ENCODE measurements around the gene TRIM44.
"Not testable (repeated sequence)": the region's sequence is repeated elsewhere in the genome, so short reads cannot be mapped to it uniquely, and the experiment has no call there.

Gene TRIM44

DNA sequence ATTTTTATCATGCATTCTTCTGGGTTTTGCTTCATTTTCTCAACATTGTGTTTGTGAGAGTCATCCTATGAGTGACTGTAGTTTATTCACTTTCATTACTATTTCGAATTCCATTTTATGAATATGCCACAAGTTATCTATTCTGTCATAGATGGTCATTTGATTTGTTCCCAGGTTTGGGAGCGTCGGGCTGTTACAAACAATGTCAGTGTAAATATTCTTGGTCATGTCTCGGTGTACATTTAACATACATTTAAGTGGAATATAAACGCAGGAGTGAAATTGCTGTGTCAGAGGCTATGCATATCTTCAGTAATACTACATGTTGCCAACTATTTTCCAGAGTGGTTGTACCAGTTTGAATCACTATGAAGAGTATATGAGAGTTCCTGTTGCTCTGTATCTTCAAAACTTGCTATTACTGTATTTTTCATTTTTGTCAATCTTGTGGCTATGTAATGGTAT is 2.4 kb downstream of the TRIM44 start:
- TF ChIP-seq, protein P1, sequence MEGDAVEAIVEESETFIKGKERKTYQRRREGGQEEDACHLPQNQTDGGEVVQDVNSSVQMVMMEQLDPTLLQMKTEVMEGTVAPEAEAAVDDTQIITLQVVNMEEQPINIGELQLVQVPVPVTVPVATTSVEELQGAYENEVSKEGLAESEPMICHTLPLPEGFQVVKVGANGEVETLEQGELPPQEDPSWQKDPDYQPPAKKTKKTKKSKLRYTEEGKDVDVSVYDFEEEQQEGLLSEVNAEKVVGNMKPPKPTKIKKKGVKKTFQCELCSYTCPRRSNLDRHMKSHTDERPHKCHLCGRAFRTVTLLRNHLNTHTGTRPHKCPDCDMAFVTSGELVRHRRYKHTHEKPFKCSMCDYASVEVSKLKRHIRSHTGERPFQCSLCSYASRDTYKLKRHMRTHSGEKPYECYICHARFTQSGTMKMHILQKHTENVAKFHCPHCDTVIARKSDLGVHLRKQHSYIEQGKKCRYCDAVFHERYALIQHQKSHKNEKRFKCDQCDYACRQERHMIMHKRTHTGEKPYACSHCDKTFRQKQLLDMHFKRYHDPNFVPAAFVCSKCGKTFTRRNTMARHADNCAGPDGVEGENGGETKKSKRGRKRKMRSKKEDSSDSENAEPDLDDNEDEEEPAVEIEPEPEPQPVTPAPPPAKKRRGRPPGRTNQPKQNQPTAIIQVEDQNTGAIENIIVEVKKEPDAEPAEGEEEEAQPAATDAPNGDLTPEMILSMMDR (IDR thresholded peaks at IDR 0.05; ENCODE audit: low read depth, low read length), result no peak
- peak; percentile 23 for DNase-seq (ENCODE audit: low read depth, low spot score)
- in situ Hi-C loops (cut with HindIII; ENCODE audit: low sequenced_read_pairs), result no loop called here
- no peak overlapping the region for H3K4me3 ChIP-seq (ENCODE audit: low read depth, low read length)

DNA sequence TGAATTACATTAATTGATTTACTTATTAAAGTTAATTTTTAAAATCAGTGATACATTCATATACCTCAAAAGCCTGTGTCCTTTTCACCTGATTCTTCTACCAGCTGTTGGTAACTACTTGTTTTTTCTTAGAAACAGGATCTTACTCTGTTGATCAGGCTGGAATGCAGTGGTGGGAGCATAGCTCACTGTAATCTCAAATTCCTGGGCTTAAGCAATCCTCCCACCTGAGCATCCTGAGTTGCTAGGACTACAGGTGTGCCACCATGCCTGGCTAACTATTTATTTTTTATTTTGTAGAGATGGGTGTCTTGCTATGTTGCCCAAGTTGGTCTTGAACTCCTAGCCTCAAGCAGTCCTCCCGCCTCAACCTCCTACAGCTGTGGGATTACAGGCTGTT is 4.7 kb downstream of the TRIM44 start:
- TF ChIP-seq, protein P1 (IDR thresholded peaks at IDR 0.05; ENCODE audit: low read depth, low read length), result no peak
- in situ Hi-C loops (cut with HindIII; ENCODE audit: low sequenced_read_pairs), result no loop called here
- no peak overlapping the region for H3K4me3 ChIP-seq (ENCODE audit: low read depth, low read length)
- DNase-seq (ENCODE audit: low read depth, low spot score), result no peak

DNA sequence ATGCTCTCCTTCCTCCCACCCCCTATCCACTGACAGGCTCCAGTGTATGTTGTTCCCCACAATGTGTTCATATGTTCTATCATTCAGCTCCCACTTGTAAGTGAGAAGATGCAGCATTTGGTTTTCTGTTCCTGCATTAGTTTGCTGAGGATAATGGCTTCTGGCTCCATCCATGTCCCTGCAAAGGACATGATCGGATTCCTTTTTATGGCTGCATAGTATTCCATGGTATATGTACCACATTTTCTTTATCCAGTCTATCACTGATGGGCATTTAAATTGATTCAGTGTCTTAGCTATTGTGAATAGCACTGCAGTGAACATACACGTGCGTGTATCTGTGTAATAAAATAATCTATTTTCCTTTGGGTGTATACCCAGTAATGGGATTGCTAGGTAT is 5.8 kb downstream of the TRIM44 start:
- DNase-seq (ENCODE audit: low read depth, low spot score); in situ Hi-C loops (cut with HindIII; ENCODE audit: low sequenced_read_pairs): not testable (repeated sequence)

DNA sequence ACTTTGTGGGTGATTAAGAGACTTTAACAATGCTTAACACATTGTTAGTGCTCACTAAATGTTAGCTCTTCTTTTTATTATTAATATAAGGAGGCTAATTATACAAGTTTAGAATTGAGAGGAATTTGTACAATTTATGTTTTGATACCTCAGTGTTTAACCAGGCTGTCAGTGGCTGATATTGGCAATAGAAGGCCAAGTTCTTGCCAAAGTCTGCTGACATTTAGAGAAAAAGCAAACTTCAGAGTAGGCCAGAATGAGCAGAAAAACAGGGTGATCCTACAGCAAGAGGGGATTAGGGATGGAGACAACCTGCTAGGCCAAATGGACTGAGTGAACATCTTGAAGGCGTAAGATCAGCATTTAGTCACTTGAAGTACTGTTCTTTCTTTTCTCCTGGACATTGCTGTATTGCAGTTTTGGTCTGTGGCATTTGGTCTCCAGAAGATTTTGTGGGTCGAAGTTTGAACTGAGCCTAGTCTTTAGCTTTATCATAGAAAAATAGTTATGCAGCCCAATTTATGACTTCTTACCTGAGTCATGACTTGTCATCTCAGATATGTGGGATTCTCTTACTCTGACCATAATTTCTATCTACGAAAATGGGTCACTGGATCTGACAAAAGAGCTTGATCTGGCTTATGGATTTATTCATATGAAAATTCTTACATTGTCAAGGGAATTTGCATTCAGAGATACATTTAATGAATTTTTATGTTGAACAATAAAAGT is 9.0 kb downstream of the TRIM44 start:
- TF ChIP-seq, protein P1 (IDR thresholded peaks at IDR 0.05; ENCODE audit: low read depth, low read length), result no peak
- no peak for DNase-seq (ENCODE audit: low read depth, low spot score)
- no peak overlapping the region for H3K4me3 ChIP-seq (ENCODE audit: low read depth, low read length)
- in situ Hi-C loops (cut with HindIII; ENCODE audit: low sequenced_read_pairs), result no loop called here

More for the DNA sequence above, 5.8 kb downstream of the TRIM44 start:
- H3K4me3 ChIP-seq (ENCODE audit: low read depth, low read length), result not testable (repeated sequence)

DNA sequence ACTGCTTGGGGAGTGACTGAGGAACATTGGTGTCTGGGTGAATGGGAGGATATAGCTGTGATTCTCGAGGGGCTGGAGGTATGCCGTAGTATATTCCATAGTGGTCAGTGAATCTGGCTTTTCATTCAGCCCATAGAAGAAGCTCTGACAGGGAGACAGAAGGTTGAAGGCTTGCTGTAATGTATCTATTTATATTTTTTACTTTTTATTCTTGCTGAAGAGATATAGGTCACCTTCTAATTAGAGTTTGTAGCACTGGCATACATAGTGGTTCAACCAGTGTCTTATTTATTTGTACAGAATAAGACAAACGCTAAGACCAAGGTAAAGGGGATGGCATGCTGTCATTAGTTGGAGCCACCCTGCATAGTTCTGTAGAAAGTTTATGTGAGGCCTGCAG is 10.0 kb downstream of the TRIM44 start:
- no peak overlapping the region for H3K4me3 ChIP-seq (ENCODE audit: low read depth, low read length)
- TF ChIP-seq, protein P1 (IDR thresholded peaks at IDR 0.05; ENCODE audit: low read depth, low read length), result no peak
- no peak for DNase-seq (ENCODE audit: low read depth, low spot score)
- in situ Hi-C loops (cut with HindIII; ENCODE audit: low sequenced_read_pairs), result no loop called here

DNA sequence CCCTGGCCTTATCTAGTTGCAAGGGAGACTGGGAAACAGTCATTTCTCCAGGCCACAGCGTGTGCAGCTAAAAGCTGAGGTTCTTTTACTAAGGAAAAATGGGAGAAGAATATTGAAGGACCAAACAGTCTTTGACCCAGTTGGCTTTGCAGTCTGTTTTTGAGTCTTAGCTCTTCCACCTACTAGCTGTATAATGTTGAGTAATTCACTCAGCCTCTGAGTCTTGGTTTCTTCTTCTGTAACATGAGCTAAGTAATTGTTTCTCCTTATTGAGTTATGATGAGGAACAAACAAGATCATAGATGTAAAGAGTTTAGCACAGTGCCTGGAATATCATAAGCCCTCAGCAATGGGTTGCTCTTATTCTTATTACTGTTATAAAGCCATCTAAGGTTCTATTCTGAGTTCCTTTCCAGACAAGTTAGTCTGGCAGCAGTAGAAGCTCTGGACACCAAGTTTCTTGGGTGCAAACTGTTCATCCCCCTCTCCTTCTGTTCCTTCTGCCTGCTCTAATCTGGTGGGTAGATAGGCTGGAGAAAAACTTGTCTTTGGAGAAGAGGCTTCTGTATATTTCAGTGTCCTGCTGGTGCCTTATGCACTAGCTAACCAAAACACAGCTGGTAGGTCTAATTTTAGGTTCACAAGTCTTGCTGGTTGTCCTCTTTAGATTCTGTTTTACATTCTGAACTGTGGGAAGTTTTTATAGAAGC is 13.5 kb downstream of the TRIM44 start:
- peak; percentile 16 for DNase-seq (ENCODE audit: low read depth, low spot score)
- TF ChIP-seq, protein P1 (IDR thresholded peaks at IDR 0.05; ENCODE audit: low read depth, low read length), result no peak
- in situ Hi-C loops (cut with HindIII; ENCODE audit: low sequenced_read_pairs), result no loop called here
- H3K4me3 ChIP-seq (ENCODE audit: low read depth, low read length), result no peak overlapping the region

DNA sequence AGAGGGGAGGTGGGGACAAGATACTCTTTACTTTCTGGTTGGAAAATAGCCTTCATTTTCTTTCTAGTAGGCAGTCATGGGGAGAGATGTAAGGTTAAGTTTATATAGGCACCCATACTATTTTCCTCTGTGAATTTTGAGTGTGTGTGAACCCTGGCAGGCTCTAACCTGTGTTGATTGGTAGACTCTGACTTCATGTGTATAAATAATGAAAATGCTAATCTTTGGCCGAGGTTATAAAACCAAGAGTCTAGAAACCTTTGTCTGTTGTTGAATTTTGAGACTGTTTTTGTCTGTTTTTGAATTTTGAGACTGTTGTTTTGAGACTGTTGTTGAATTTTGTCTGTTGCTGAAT is 14.0 kb downstream of the TRIM44 start:
- in situ Hi-C loops (cut with HindIII; ENCODE audit: low sequenced_read_pairs), result no loop called here
- H3K4me3 ChIP-seq (ENCODE audit: low read depth, low read length), result no peak overlapping the region
- TF ChIP-seq, protein P1 (IDR thresholded peaks at IDR 0.05; ENCODE audit: low read depth, low read length), result no peak
- no peak for DNase-seq (ENCODE audit: low read depth, low spot score)
